LNCAP (cell line): ENCODE data around the gene ARID1B.

Experiments
- CTCF ChIP-seq: fragments of 450-650 bp; IDR thresholded peaks from 2 replicates; pipeline ENCODE4 v1.5.1; 2017; ENCODE audit warnings: mild to moderate bottlenecking

ARID1B gene

GRCh38 chr6:156995502-156995901 lies 218.3 kb downstream of the ARID1B start:
- TF ChIP-seq CTCF, result no peak

- TF ChIP-seq CTCF, result no peak
These were observed 219.1 kb downstream of the ARID1B start for GRCh38 chr6:156996265-156996664.

- no peak for TF ChIP-seq CTCF
These were observed 221.7 kb downstream of the ARID1B start for GRCh38 chr6:156998794-156999330.

GRCh38 chr6:156999762-157000161 lies 222.6 kb downstream of the ARID1B start:
- TF ChIP-seq CTCF, result no peak

GRCh38 chr6:157001716-157002115 lies 224.5 kb downstream of the ARID1B start:
- TF ChIP-seq CTCF, result no peak

GRCh38 chr6:157002774-157003173 lies 225.6 kb downstream of the ARID1B start:
- TF ChIP-seq CTCF, result no peak

- TF ChIP-seq CTCF, result no peak
These were observed 228.8 kb downstream of the ARID1B start for GRCh38 chr6:157005940-157006339.

GRCh38 chr6:157008568-157008967 lies 231.4 kb downstream of the ARID1B start:
- TF ChIP-seq CTCF, result no peak
